ENCODE data around the gene CDKAL1.

DNA sequence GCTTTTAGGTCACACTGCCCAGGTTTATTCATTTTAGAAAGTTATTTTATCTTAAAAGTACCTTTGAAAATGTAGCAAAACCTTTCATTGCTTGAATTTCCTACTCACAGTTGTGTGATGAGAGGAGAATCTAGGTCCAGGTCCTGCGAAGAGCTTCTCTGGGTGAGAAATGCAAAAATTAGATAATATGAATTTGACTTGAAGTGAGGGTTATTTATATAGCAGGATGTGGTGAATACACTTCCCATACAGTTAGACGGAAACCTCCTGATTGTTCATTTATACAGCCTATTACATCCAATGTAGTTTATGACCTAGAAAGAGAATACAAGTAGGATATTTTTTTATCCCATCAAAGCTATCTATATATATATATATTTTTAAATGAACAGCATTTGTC is 30.5 kb downstream of the CDKAL1 start:
- no peak for TF ChIP-seq EZH2 (IDR thresholded peaks at IDR 0.05; ENCODE audit: borderline replicate concordance, low read depth, low read length, severe bottlenecking)
- TF ChIP-seq, protein P1, sequence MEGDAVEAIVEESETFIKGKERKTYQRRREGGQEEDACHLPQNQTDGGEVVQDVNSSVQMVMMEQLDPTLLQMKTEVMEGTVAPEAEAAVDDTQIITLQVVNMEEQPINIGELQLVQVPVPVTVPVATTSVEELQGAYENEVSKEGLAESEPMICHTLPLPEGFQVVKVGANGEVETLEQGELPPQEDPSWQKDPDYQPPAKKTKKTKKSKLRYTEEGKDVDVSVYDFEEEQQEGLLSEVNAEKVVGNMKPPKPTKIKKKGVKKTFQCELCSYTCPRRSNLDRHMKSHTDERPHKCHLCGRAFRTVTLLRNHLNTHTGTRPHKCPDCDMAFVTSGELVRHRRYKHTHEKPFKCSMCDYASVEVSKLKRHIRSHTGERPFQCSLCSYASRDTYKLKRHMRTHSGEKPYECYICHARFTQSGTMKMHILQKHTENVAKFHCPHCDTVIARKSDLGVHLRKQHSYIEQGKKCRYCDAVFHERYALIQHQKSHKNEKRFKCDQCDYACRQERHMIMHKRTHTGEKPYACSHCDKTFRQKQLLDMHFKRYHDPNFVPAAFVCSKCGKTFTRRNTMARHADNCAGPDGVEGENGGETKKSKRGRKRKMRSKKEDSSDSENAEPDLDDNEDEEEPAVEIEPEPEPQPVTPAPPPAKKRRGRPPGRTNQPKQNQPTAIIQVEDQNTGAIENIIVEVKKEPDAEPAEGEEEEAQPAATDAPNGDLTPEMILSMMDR (IDR thresholded peaks at IDR 0.05; ENCODE audit: borderline replicate concordance, extremely low read depth, low read length, poor library complexity, severe bottlenecking), result no peak

Data from DND-41 (cell line).